NB4 (cell line): ENCODE results near the gene DNAJC7.

Experiments used
- POLR2A ChIP-seq: IDR thresholded peaks from 2 replicates; pipeline ENCODE4 v1.6.1; 2011; ENCODE audit warnings: mild to moderate bottlenecking; ENCODE audit not compliant: insufficient read length; ENCODE audit errors: extremely low read depth
- TF ChIP-seq, protein P1 (sequence below): IDR thresholded peaks from one replicate; pipeline ENCODE4 v1.5.1; 2012; ENCODE audit warnings: low read depth, low read length

DNA sequence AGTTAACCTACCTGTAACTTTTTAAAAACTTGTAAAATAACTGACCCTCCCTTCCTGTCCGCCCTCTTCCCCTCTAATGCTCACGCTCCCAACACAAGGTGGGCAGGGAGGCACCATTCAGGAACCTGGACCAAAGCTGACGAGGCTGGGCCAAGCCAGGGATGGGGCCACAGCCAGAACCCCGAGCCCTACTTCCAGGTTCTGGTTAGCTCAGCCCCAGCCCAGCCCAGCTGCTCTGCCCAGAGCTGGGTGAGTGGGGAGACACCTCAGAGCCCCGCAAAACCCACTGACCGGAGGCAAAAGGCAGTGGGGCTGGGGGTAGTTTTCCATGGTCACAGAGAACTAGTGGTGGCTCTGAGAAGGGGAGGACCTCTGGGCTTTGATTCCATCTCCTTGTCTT lies 43.2 kb downstream of the DNAJC7 start:
- TF ChIP-seq POLR2A, result no peak
- TF ChIP-seq, protein P1, sequence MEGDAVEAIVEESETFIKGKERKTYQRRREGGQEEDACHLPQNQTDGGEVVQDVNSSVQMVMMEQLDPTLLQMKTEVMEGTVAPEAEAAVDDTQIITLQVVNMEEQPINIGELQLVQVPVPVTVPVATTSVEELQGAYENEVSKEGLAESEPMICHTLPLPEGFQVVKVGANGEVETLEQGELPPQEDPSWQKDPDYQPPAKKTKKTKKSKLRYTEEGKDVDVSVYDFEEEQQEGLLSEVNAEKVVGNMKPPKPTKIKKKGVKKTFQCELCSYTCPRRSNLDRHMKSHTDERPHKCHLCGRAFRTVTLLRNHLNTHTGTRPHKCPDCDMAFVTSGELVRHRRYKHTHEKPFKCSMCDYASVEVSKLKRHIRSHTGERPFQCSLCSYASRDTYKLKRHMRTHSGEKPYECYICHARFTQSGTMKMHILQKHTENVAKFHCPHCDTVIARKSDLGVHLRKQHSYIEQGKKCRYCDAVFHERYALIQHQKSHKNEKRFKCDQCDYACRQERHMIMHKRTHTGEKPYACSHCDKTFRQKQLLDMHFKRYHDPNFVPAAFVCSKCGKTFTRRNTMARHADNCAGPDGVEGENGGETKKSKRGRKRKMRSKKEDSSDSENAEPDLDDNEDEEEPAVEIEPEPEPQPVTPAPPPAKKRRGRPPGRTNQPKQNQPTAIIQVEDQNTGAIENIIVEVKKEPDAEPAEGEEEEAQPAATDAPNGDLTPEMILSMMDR, result no peak
